Renal cortex interstitium (tissue), 11 donors: Measurements from ENCODE around the gene NACC1. TPM values are rescaled to one million over a fixed set of nuclear protein-coding genes. Genes with fewer than 3 reads are reported as not detected.
"Not testable (repeated sequence)": the region's sequence is repeated elsewhere in the genome, so short reads cannot be mapped to it uniquely, and the experiment has no call there.

ENCODE experiments used
- DNase-seq, 11 donors: peaks; one replicate each; pipeline ENCODE4 v3.0.0-alpha.2; 2013; ENCODE audit warnings: low read depth in 9 of 11, low spot score in 4 of 11; ENCODE audit errors: extremely low read depth in 1 of 11
- polyA plus RNA-seq, 3 donors: library from polyadenylated mRNA; unstranded; fragments of 120-200 nt; gene quantifications; one replicate each; pipeline ENCODE4 v1.2.1, GENCODE V29; 2013; ENCODE audit not compliant: insufficient read length in 3 of 3

Gene NACC1
- polyA plus RNA-seq, 3 donors, result 21.2 to 34.0 (median 30.5) TPM

GRCh38 chr19:13151605-13152355, 33.7 kb downstream of the NACC1 start:
- peak in 10 of 11 donors; percentile 90 to 97 (median 96) for DNase-seq

- DNase-seq, result peak in 1 of 11 donors; percentile 44
Observed at GRCh38 chr19:13152356-13152973, 34.4 kb downstream of the NACC1 start.

- DNase-seq, result peak; percentile 92 to 98 (median 95)
Observed at GRCh38 chr19:13152974-13153568, 35.0 kb downstream of the NACC1 start.

GRCh38 chr19:13153569-13154240, 35.6 kb downstream of the NACC1 start:
- DNase-seq, result peak in 5 of 11 donors; percentile 21 to 48 (median 37)

GRCh38 chr19:13154241-13154778, 36.2 kb downstream of the NACC1 start:
- peak in 7 of 11 donors; percentile 61 to 87 (median 78) for DNase-seq

- DNase-seq, result peak in 7 of 11 donors; percentile 64 to 90 (median 75)
Observed at GRCh38 chr19:13154911-13155471, 36.9 kb downstream of the NACC1 start.

GRCh38 chr19:13155472-13156359, 37.7 kb downstream of the NACC1 start:
- DNase-seq, result peak in 7 of 11 donors; percentile 45 to 73 (median 56)

GRCh38 chr19:13159713-13160112, 41.6 kb downstream of the NACC1 start:
- no peak for DNase-seq

- DNase-seq, result no peak
Observed at GRCh38 chr19:13160557-13160956, 42.5 kb downstream of the NACC1 start.

GRCh38 chr19:13162724-13163608, 44.9 kb downstream of the NACC1 start:
- DNase-seq, result peak in 9 of 11 donors; percentile 86 to 97 (median 95)

GRCh38 chr19:13163609-13164342, 45.7 kb downstream of the NACC1 start:
- peak in 7 of 11 donors; percentile 56 to 88 (median 80) for DNase-seq

GRCh38 chr19:13164343-13165161, 46.5 kb downstream of the NACC1 start:
- DNase-seq, result peak in 7 of 11 donors; percentile 73 to 93 (median 84)

GRCh38 chr19:13165162-13165997, 47.3 kb downstream of the NACC1 start:
- no peak for DNase-seq

- DNase-seq, result not testable (repeated sequence)
Observed at GRCh38 chr19:13166151-13166550, 48.1 kb downstream of the NACC1 start.

- DNase-seq, result no peak
Observed at GRCh38 chr19:13169769-13170168, 51.7 kb downstream of the NACC1 start.
